ENCODE data around the gene RFNG. TPM values are rescaled to one million over a fixed set of nuclear protein-coding genes. Genes with fewer than 3 reads are reported as not detected.
A peak's percentile ranks its signal among the peaks of the same experiment; 100 is the strongest.

The RFNG gene
- total RNA-seq, 1 donor from 2014 or later, result 21.1 TPM

GRCh38 chr17:82029990-82030469, 21.6 kb downstream of the RFNG start:
- TF ChIP-seq, protein P1, sequence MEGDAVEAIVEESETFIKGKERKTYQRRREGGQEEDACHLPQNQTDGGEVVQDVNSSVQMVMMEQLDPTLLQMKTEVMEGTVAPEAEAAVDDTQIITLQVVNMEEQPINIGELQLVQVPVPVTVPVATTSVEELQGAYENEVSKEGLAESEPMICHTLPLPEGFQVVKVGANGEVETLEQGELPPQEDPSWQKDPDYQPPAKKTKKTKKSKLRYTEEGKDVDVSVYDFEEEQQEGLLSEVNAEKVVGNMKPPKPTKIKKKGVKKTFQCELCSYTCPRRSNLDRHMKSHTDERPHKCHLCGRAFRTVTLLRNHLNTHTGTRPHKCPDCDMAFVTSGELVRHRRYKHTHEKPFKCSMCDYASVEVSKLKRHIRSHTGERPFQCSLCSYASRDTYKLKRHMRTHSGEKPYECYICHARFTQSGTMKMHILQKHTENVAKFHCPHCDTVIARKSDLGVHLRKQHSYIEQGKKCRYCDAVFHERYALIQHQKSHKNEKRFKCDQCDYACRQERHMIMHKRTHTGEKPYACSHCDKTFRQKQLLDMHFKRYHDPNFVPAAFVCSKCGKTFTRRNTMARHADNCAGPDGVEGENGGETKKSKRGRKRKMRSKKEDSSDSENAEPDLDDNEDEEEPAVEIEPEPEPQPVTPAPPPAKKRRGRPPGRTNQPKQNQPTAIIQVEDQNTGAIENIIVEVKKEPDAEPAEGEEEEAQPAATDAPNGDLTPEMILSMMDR (IDR thresholded peaks at IDR 0.05; ENCODE audit: borderline replicate concordance), result no peak
- intact Hi-C loops (cut with micrococcal nuclease), result loop anchor here (5.0 kb wide), 1 partner anchor 117 kb away; no protein-coding TSS in a partner anchor
- Histone ChIP-seq H3K4me1 (peaks cover 30% of the 10 kb centered on the region), H3K27me3 (ENCODE audit: low read depth) (peaks cover 9% of the 10 kb centered on the region), H3K27ac (replicated peaks) (no peak overlapping the region), H3K36me3 (no peaks in the 10 kb centered on the region), H3K4me3 (peak overlapping the region; percentile 68), H3K9me3 (replicated peaks) (no peaks in the 10 kb centered on the region)
- no peak for DNase-seq

DNA sequence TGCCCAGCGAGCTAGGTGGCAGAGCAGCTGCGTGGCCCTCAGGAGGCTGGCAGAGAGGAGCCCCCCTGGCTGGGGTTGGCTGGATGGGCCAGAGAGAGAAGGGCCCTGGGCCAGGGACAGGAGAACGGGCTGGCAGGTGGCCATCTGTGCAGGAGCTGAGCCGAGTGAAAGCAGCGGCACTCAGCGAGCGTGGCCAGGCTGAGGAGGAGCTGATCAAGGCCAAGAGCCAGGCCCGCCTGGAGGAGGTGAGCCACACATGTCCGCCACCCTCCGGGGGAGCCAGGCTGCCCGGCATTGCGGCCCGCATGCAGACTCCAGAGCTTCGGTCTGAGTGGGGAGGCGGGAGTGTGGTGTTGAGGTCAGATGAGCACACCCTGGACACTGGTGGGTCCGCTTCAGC, 22.2 kb downstream of the RFNG start:
- Histone ChIP-seq H3K36me3 (no peaks in the 10 kb centered on the region), H3K4me3 (no peak overlapping the region), H3K9me3 (replicated peaks) (no peaks in the 10 kb centered on the region), H3K4me1 (peaks cover 31% of the 10 kb centered on the region), H3K27ac (replicated peaks) (peak overlapping the region; percentile 12), H3K27me3 (ENCODE audit: low read depth) (peaks cover 9% of the 10 kb centered on the region)
- intact Hi-C loops (cut with micrococcal nuclease), result no loop called here
- peak; percentile 50 for DNase-seq
- TF ChIP-seq, protein P1 (IDR thresholded peaks at IDR 0.05; ENCODE audit: borderline replicate concordance), result no peak

- intact Hi-C loops (cut with micrococcal nuclease), result no loop called here
Measured at GRCh38 chr17:82028966-82029365, 22.6 kb downstream of the RFNG start.

GRCh38 chr17:82028246-82028645, 23.4 kb downstream of the RFNG start:
- no peak overlapping the region for H3K4me3 ChIP-seq
- DNase-seq, result no peak
- intact Hi-C loops (cut with micrococcal nuclease), result no loop called here
- H3K9me3 ChIP-seq (replicated peaks), result no peaks in the 10 kb centered on the region
- H3K36me3 ChIP-seq, result no peaks in the 10 kb centered on the region
- TF ChIP-seq, protein P1 (IDR thresholded peaks at IDR 0.05; ENCODE audit: borderline replicate concordance), result no peak
- peaks cover 42% of the 10 kb centered on the region for H3K4me1 ChIP-seq
- no peak overlapping the region for H3K27ac ChIP-seq (replicated peaks)
- peaks cover 9% of the 10 kb centered on the region for H3K27me3 ChIP-seq (ENCODE audit: low read depth)

More at GRCh38 chr17:82028966-82029365, 22.6 kb downstream of the RFNG start:
- Histone ChIP-seq H3K27me3 (ENCODE audit: low read depth) (peaks cover 9% of the 10 kb centered on the region), H3K4me3 (no peak overlapping the region), H3K27ac (replicated peaks) (no peak overlapping the region), H3K9me3 (replicated peaks) (no peaks in the 10 kb centered on the region), H3K36me3 (no peaks in the 10 kb centered on the region), H3K4me1 (peaks cover 35% of the 10 kb centered on the region)
- DNase-seq, result no peak
- TF ChIP-seq, protein P1 (IDR thresholded peaks at IDR 0.05; ENCODE audit: borderline replicate concordance), result no peak

DNA sequence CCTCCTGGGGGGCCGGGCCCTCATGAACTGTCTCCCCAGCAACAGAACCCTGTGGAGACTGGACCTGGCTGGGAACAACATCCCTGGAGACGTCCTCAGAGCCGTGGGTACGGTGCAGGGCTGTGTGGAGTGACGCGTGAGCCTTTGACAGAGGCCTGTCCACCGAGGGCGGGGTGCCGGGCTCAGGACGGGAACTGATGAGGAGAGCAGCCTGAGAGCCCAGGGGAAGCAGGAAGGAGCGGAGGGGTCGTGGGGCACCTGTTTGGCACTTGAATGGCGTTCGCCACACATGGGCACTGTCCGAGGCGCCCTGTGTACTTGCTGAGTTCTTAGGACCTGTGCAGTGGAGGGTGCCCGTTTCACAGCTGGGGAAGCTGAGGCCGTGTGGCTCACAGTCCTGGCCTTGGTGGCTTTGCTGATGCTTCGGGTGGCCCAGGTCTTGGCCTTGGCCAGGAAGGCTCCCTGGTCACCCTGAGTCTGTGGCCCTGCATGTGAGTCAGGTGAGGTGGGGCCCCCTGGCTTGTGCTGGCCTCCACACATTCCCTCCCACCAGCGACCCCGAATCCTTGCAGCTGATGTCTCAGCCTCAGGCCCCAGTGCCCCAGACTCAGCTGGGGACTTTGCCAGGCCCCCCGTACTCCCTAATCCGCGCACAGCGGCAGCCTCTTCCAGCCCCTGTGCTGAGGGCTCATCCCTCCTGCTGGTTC, 26.1 kb downstream of the RFNG start:
- no peaks in the 10 kb centered on the region for H3K9me3 ChIP-seq (replicated peaks)
- TF ChIP-seq, protein P1 (IDR thresholded peaks at IDR 0.05; ENCODE audit: borderline replicate concordance), result no peak
- no peaks in the 10 kb centered on the region for H3K36me3 ChIP-seq
- intact Hi-C loops (cut with micrococcal nuclease), result no loop called here
- DNase-seq, result no peak
- no peak overlapping the region for H3K4me3 ChIP-seq
- H3K27me3 ChIP-seq (ENCODE audit: low read depth), result no peaks in the 10 kb centered on the region
- H3K4me1 ChIP-seq, result peaks cover 51% of the 10 kb centered on the region
- H3K27ac ChIP-seq (replicated peaks), result no peak overlapping the region
